GM12892 (cell line): ENCODE data around the gene SH2B3.

Source experiments
- POLR2AphosphoS5 ChIP-seq: IDR thresholded peaks from 2 replicates; pipeline ENCODE4 v1.6.1; 2011; ENCODE audit warnings: low read depth, low read length, control low read depth
- TAF1 ChIP-seq: IDR thresholded peaks from 2 replicates; pipeline ENCODE4 v1.6.1; 2011; ENCODE audit warnings: low read depth, mild to moderate bottlenecking, control low read depth, low read length, borderline replicate concordance

DNA sequence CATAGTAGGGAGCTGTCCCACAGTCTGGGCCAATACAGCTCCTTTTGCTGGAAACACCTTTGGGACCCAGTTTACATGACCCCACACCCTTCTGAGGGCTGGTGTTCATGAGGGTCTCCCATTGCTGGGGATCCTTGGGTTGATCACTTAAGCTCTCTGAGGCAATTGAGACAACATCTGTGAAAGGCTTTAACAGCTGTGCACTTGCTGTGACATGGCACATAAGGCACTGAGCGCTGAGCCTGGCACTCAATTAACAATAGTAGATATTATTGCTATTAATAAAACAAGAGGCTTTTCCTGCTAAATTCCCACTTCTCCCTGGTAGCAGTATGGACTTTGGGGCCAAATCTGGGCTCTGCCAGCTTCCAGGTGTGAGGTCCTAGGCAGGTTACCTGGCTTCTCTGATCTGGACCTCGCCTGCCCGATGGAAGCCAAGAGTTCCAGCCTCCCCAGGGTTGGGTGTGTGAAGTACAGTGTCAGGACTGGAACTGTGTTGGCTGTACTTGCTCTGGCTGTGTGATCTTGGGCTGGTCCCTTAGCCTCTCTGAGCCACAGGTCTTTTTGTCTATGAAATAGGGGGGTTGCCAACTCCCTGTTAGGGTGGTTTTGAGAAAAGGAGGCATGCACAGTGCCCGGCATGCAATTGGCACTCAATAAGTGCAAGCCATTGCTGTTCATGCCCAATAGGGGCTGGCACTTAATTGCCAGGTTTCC lies 3.1 kb downstream of the SH2B3 start:
- no peak for TF ChIP-seq POLR2AphosphoS5
- no peak for TF ChIP-seq TAF1
